Gastroesophageal sphincter (tissue), 2 donors: Measurements from ENCODE around the gene TSN.

Source experiments
- POLR2A ChIP-seq, 2 donors: fragments of 450-650 bp; IDR thresholded peaks; one replicate each; pipeline ENCODE4 v1.6.1; 2017; ENCODE audit warnings: antibody characterized with exemption in 2 of 2, mild to moderate bottlenecking in 2 of 2, moderate library complexity in 1 of 2
- POLR2AphosphoS5 ChIP-seq: sonication (generic); formaldehyde crosslinking; IDR thresholded peaks from one replicate; pipeline ENCODE4 v1.6.1; 2017; ENCODE audit warnings: antibody characterized with exemption

GRCh38 chr2:121816797-121817196 lies 61.3 kb downstream of the TSN start:
- TF ChIP-seq POLR2A (IDR thresholded peaks at IDR 0.05) (no peak), POLR2AphosphoS5 (no peak)
